H9 (cell line): ENCODE results near the gene TTLL12. TPM values are rescaled to one million over a fixed set of nuclear protein-coding genes. Genes with fewer than 3 reads are reported as not detected.

Experiments
- DNase-seq: peaks from one replicate; pipeline ENCODE4 v3.0.0-alpha.2; 2017
- H2AFZ ChIP-seq: one replicate; pipeline ENCODE4 v1.6.1; 2013; ENCODE audit warnings: mild to moderate bottlenecking, low read length, control low read depth, moderate library complexity
- H2AK5ac ChIP-seq: 2 replicates; pipeline ENCODE4 v1.6.1; 2013; ENCODE audit warnings: low read length, control low read depth, mixed read lengths; ENCODE audit not compliant: insufficient read length
- H2BK120ac ChIP-seq: one replicate; pipeline ENCODE4 v1.6.1; 2013; ENCODE audit warnings: low read depth, mild to moderate bottlenecking, low read length, control low read depth, inconsistent platforms; ENCODE audit not compliant: poor library complexity, severe bottlenecking
- H2BK12ac ChIP-seq: 2 replicates; pipeline ENCODE4 v1.6.1; 2013; ENCODE audit warnings: low read length, control low read depth, mixed read lengths, low read depth; ENCODE audit not compliant: insufficient read length
- H2BK15ac ChIP-seq: 2 replicates; pipeline ENCODE4 v1.6.1; 2013; ENCODE audit warnings: low read depth, low read length, control low read depth
- H2BK20ac ChIP-seq: one replicate; pipeline ENCODE4 v1.6.1; 2013; ENCODE audit warnings: low read depth, mild to moderate bottlenecking, low read length, control low read depth, inconsistent platforms; ENCODE audit not compliant: poor library complexity, severe bottlenecking
- H2BK5ac ChIP-seq: 2 replicates; pipeline ENCODE4 v1.6.1; 2013; ENCODE audit warnings: low read length, control low read depth, mixed read lengths; ENCODE audit not compliant: insufficient read length
- H3K14ac ChIP-seq: 2 replicates; pipeline ENCODE4 v1.6.1; 2013; ENCODE audit warnings: low read length, control low read depth; ENCODE audit not compliant: insufficient read depth
- H3K18ac ChIP-seq: 2 replicates; pipeline ENCODE4 v1.6.1; 2013; ENCODE audit warnings: low read depth, mild to moderate bottlenecking, mixed read lengths, low read length, control low read depth; ENCODE audit not compliant: insufficient read length
- H3K23ac ChIP-seq: 2 replicates; pipeline ENCODE4 v1.6.1; 2013; ENCODE audit warnings: low read length, control low read depth, mixed read lengths, low read depth; ENCODE audit not compliant: insufficient read length
- H3K23me2 ChIP-seq: 2 replicates; pipeline ENCODE4 v1.6.1; 2013; ENCODE audit warnings: low read depth, mild to moderate bottlenecking, mixed read lengths, low read length, control low read depth; ENCODE audit not compliant: insufficient read length, poor library complexity, severe bottlenecking
- H3K27ac ChIP-seq: 2 replicates; pipeline ENCODE4 v1.5.1; 2013; ENCODE audit warnings: low read length, control low read depth, mixed read lengths, low read depth; ENCODE audit not compliant: insufficient read length
- H3K27me3 ChIP-seq: 2 replicates; pipeline ENCODE4 v1.6.1; 2013; ENCODE audit warnings: low read length, control low read depth, inconsistent platforms; ENCODE audit not compliant: insufficient read depth
- H3K4ac ChIP-seq: 2 replicates; pipeline ENCODE4 v1.6.1; 2013; ENCODE audit warnings: low read depth, mild to moderate bottlenecking, control low read depth, inconsistent platforms, low read length, moderate library complexity
- H3K4me1 ChIP-seq: 2 replicates; pipeline ENCODE4 v1.6.1; 2013; ENCODE audit warnings: low read length, control low read depth, inconsistent platforms; ENCODE audit not compliant: insufficient read depth
- H3K4me2 ChIP-seq: 2 replicates; pipeline ENCODE4 v1.6.1; 2013; ENCODE audit warnings: low read length, control low read depth, mixed read lengths; ENCODE audit not compliant: insufficient read length, insufficient read depth
- H3K56ac ChIP-seq: 2 replicates; pipeline ENCODE4 v1.6.1; 2013; ENCODE audit warnings: low read depth, mild to moderate bottlenecking, mixed read lengths, low read length, control low read depth; ENCODE audit not compliant: insufficient read length
- H3K79me1 ChIP-seq: 2 replicates; pipeline ENCODE4 v1.6.1; 2013; ENCODE audit warnings: low read depth, mild to moderate bottlenecking, moderate library complexity, low read length, control low read depth, inconsistent platforms; ENCODE audit not compliant: insufficient read depth, poor library complexity, severe bottlenecking
- H3K79me2 ChIP-seq: 2 replicates; pipeline ENCODE4 v1.6.1; 2013; ENCODE audit warnings: low read length, control low read depth, inconsistent platforms; ENCODE audit not compliant: insufficient read depth
- H3K9ac ChIP-seq: 2 replicates; pipeline ENCODE4 v1.6.1; 2013; ENCODE audit warnings: low read length, control low read depth, mixed read lengths; ENCODE audit not compliant: insufficient read length; ENCODE audit errors: extremely low read depth
- H3K9me3 ChIP-seq: one replicate; pipeline ENCODE4 v1.6.1; 2013; ENCODE audit warnings: low read depth, low read length, inconsistent platforms; ENCODE audit not compliant: control insufficient read depth
- H3T11ph ChIP-seq: one replicate; pipeline ENCODE4 v1.6.1; 2013; ENCODE audit warnings: mild to moderate bottlenecking, low read length, control low read depth, inconsistent platforms
- H4K20me1 ChIP-seq: one replicate; pipeline ENCODE4 v1.6.1; 2013; ENCODE audit not compliant: control insufficient read depth, insufficient read length, insufficient read depth
- H4K5ac ChIP-seq: 2 replicates; pipeline ENCODE4 v1.6.1; 2013; ENCODE audit warnings: low read depth, mild to moderate bottlenecking, mixed read lengths, low read length, control low read depth; ENCODE audit not compliant: insufficient read length
- H4K8ac ChIP-seq: replicated peaks from 2 replicates; pipeline ENCODE4 v1.6.1; 2013; ENCODE audit warnings: low read length, control low read depth, mixed read lengths, low read depth; ENCODE audit not compliant: insufficient read length
- H4K91ac ChIP-seq: 2 replicates; pipeline ENCODE4 v1.6.1; 2013; ENCODE audit warnings: low read depth, mild to moderate bottlenecking, moderate library complexity, mixed read lengths, low read length, control low read depth; ENCODE audit not compliant: insufficient read length
- H3K27ac Mint-ChIP-seq, 3 experiments: 2 replicates in 2 of 3; 3 replicates in 1 of 3; pipeline ENCODE4 v1.8.0; 2020 to 2021; ENCODE audit warnings: mixed read lengths in 3 of 3, mild to moderate bottlenecking in 1 of 3, moderate library complexity in 1 of 3
- H3K27me3 Mint-ChIP-seq: 2 replicates; pipeline ENCODE4 v1.8.0; 2021; ENCODE audit warnings: low read depth, mild to moderate bottlenecking, moderate library complexity, mixed read lengths
- H3K36me3 Mint-ChIP-seq, 3 experiments: 2 replicates in 2 of 3; 3 replicates in 1 of 3; pipeline ENCODE4 v1.8.0; 2020 to 2021; ENCODE audit warnings: low read depth in 3 of 3, mixed read lengths in 3 of 3; ENCODE audit not compliant: insufficient read depth in 1 of 3
- H3K4me1 Mint-ChIP-seq, 2 experiments: 2 replicates each; pipeline ENCODE4 v1.8.0; 2020; ENCODE audit warnings: mixed read lengths in 2 of 2
- H3K4me3 Mint-ChIP-seq, 2 experiments: 2 replicates in 1 of 2; 3 replicates in 1 of 2; pipeline ENCODE4 v1.8.0; 2020 to 2021; ENCODE audit warnings: mild to moderate bottlenecking in 2 of 2, mixed read lengths in 2 of 2, moderate library complexity in 1 of 2
- H3K9me3 Mint-ChIP-seq, 2 experiments: 2 replicates in 1 of 2; 3 replicates in 1 of 2; pipeline ENCODE4 v1.8.0; 2020; ENCODE audit warnings: mild to moderate bottlenecking in 2 of 2, mixed read lengths in 2 of 2, moderate library complexity in 1 of 2
- CTCF ChIP-seq: fragments of 200-600 bp; sonication (generic); conservative IDR thresholded peaks from 3 replicates; pipeline ENCODE4 v1.8.0; 2021; ENCODE audit warnings: antibody characterized with exemption, mild to moderate bottlenecking
- whole genome bisulfite sequencing: extraction: QIAGEN DNeasy Blood & Tissue Kit; methylation state at CpG from one replicate; pipeline ENCODE4 v1.1.7; 2013; ENCODE audit warnings: missing lambda C conversion rate, low lambda C conversion rate, mixed read lengths; ENCODE audit not compliant: insufficient read length; ENCODE audit errors: extremely low coverage; 5-methylcytosine and 5-hydroxymethylcytosine counted together
- total RNA-seq: library from RNA; stranded (reverse); gene quantifications from 2 replicates; pipeline ENCODE4 v1.2.1, GENCODE V29; 2021

TTLL12 gene
- total RNA-seq, 1 experiment from 2014 or later = 89.6 TPM

GRCh38 chr22:43216738-43217137 is 29.8 kb upstream of the TTLL12 start:
- H2AFZ ChIP-seq = no peak overlapping the region
- no peak overlapping the region for H2BK15ac ChIP-seq
- H3K9me3 ChIP-seq = no peaks in the 10 kb centered on the region
- Mint-ChIP-seq H3K9me3 (no peaks in the 10 kb centered on the region), H3K36me3 (no peaks in the 10 kb centered on the region; a peak in 1 of 7 replicates), H3K4me3 (no peak overlapping the region), H3K27ac (0 out of 7 replicates have a peak overlapping the region, but pooled peaks of 1 of the 3 experiments have one; percentile 49), H3K4me1 (peaks cover 27 to 45% of the 10 kb centered on the region in 2 experiments), H3K27me3 (peaks cover 3% of the 10 kb centered on the region; the same call in 1 of the 2 replicates)
- no peak overlapping the region for H4K5ac ChIP-seq
- no peak overlapping the region for H3K9ac ChIP-seq
- no peak overlapping the region for H3T11ph ChIP-seq
- H2AK5ac ChIP-seq = no peak overlapping the region
- H3K56ac ChIP-seq = no peak overlapping the region
- H4K91ac ChIP-seq = no peak overlapping the region
- no peak for TF ChIP-seq CTCF
- H3K4ac ChIP-seq = no peak overlapping the region
- H3K27ac ChIP-seq = no peak overlapping the region
- no peak overlapping the region for H3K14ac ChIP-seq
- no peaks in the 10 kb centered on the region for H4K20me1 ChIP-seq
- H3K4me1 ChIP-seq = no peaks in the 10 kb centered on the region; the same call in none of the 2 replicates
- no peaks in the 10 kb centered on the region for H3K23me2 ChIP-seq
- H2BK5ac ChIP-seq = no peak overlapping the region
- no peaks in the 10 kb centered on the region for H3K79me2 ChIP-seq
- H2BK120ac ChIP-seq = no peak overlapping the region
- H4K8ac ChIP-seq = no peak overlapping the region
- no peak overlapping the region for H3K23ac ChIP-seq
- no peak overlapping the region for H2BK20ac ChIP-seq
- no peak for DNase-seq
- H3K18ac ChIP-seq = no peak overlapping the region
- H3K27me3 ChIP-seq = no peaks in the 10 kb centered on the region
- H2BK12ac ChIP-seq = no peak overlapping the region
- WGBS = no CpG with 5 or more reads among the region's 6 CpGs
- no peak overlapping the region for H3K4me2 ChIP-seq
- H3K79me1 ChIP-seq = no peaks in the 10 kb centered on the region
